NCI-H128 (cell line): Measurements from ENCODE around the gene AK2.
"Not testable (repeated sequence)": the region's sequence is repeated elsewhere in the genome, so short reads cannot be mapped to it uniquely, and the experiment has no call there.

Source experiments
- DNase-seq: peaks from one replicate; lab custom pipeline; 2025; ENCODE audit not compliant: unreplicated experiment; lab: John Stamatoyannopoulos, UW

AK2 gene

DNA sequence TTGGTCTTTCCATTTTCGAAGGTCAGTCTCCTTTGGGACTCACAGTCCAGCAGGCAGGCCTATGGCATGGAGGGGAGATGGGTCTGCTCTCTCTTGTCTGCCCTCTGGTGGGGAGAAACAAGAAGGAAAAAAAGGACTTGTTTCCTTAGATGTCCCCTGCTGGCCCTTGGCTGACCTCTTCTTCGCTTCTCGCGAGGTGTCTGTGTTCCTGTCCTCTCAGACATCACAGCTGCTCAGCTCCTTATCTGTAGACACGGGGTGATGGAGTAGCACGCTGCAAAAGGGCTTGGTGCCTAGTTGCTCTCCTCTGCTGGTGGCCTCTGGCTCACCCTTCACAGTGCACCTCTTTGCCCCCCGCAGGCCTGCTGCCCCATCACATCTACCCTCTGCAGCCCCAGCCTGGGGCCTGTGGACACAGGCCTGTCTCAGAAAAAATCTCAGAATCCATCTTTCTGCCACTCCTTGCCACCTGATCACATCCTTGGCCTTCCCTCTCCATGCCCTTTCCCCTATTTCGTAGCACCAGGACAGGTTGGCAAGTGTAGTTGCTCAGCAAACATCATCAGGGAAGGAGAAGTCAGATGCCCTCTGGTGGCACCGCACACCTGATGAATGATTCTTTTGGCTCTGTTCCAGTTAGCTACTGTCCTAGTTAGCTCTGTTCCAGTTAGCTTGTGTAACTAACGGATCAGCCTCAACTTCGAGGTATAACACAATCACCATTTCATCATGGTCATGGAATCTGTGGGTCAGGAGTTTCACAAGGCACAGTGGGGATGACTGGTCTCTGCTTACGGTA, 18.7 kb upstream of the AK2 start:
- no peak for DNase-seq

DNA sequence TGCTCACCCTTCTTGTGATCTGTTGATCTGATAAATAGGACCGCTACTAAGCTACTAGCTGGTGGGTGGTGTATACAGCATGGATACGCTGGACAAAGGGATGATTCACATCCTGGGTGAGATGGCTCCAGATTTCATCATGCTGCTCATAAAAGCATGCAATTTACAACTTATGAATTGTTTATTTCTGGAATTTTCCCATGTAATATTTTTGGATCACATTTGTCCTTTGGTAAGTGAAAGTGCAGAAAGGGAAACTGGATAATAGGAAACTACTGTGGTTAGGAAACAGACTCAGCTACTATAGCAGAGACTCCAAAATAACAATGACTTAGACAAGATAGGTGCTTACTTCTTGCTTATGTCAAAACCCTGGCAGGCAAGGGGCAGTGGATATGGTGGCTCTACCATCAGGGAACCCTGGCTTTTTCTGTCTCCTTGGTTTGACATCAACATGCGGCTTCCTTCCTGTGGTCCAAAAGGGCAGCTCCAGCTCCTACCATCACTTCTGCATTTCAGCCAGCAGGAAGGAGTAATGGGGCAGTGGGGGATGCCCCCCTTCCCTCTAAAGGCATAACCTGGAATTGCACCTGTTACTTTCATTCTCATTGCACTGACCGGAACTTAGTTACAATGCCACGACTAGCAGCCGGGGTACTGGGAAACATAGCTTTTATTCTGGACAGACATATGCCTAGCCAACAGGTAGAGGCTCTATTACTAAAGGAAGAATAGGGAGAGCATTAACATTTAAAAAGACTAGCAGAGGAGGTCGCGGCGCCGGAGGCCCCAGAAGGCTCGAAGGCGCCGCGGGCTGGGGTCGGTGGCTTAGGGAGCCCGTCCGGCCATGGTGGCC, 13.8 kb upstream of the AK2 start:
- DNase-seq = no peak

DNA sequence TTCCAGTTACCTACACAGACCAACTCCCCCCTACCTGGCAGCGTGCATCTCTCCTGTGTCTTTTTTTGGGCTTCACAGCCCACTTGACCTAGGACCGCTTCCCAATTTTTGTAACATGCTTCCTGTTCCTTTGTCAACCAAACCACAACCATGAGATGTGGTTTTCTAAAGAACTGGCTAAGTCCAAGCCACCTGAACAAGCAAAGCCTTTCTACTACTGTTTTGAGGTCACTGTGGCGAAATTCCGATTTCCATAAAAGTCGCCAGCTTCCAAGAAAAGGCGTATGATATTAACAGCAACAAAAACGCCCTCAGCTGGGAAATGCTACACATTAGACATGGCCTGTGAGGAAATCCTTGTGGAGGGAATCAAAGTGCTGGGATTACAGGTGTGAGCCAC, 12.7 kb upstream of the AK2 start:
- no peak for DNase-seq

- no peak for DNase-seq
Observed at GRCh38 chr1:33048426-33048825, 11.7 kb upstream of the AK2 start.

DNA sequence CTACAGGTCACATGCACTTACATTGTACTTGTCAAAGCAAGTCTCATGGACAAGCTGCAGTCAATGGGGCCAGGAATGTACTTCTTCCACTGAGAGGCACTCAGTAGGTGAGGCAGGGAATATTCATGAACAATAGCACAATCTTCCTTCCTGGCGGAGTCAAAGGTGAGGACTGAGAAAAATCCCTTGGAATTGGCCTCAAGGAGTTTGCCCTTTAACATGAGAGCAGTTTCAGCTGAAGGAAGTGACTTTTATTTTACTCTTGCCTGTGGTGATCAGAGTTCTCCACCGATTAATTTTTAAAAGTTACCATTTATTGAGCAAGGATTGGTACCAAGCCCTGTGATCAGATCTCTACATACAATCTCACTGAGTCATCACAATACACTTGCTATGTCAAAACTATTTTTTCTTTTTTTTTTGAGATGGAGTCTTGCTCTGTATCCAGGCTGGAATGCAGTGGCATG, 11.2 kb upstream of the AK2 start:
- no peak for DNase-seq

DNA sequence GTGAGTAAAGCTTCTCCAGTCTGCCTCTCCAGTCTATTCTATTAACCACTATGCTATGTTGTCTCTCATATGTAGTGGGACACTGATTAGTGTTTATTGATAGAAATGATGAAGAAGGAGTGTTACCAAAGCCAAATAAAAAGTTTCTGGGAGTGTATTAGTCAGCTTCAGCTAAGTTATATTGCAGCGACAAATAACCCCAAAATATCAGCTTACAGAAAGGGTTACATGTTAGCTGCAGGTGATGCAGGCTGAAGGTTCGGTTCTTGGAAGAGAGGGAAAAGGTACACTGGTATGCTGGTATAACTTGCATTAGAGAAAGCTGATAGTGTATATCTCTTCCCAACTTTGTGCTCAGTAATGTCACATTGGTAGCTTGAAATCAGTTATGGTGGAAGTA, 10.6 kb upstream of the AK2 start:
- no peak for DNase-seq

- DNase-seq = not testable (repeated sequence)
Observed at GRCh38 chr1:33046234-33046633, 9.6 kb upstream of the AK2 start.

GRCh38 chr1:33045814-33046213, 9.1 kb upstream of the AK2 start:
- no peak for DNase-seq

DNA sequence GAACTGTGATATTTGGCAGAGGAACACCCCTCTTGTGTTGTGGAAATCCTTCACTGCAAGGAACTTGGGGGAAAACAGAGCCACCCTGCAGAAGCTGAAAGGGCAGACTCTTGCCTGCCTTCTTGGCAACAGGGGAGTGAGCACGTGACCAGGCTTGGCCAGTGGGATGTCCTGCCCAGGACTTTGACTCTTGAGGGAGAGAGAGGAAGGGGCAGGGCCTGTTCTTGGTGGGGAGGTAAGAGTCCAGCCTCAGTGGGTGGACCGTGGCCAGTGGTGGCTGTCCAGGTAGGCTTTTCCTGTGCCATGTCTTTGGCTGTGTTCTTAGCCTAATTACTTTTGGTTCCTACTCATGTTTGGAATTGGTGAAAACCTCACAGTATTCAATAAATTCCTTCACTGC, 8.6 kb upstream of the AK2 start:
- DNase-seq = no peak

- no peak for DNase-seq
Observed at GRCh38 chr1:33043267-33044092, 6.8 kb upstream of the AK2 start.

DNA sequence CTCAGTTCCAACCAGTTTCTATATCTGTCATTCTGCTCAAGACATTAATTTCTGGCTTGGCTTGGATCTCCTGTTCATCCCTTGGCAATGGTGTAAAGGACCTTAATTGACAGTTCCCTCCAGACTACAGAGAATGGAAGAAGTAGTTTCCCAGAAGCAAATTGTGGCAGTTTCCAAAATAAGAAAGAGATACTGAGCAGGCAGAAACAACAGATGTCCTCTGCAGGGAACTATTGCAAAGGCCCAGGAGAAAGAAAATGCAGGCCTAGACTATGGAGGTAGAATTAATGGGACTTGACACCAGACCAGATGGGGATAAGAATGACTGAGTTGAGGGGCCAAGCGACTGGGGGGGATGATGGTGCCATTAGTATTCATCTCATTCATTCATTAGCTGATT, 6.1 kb upstream of the AK2 start:
- no peak for DNase-seq

DNA sequence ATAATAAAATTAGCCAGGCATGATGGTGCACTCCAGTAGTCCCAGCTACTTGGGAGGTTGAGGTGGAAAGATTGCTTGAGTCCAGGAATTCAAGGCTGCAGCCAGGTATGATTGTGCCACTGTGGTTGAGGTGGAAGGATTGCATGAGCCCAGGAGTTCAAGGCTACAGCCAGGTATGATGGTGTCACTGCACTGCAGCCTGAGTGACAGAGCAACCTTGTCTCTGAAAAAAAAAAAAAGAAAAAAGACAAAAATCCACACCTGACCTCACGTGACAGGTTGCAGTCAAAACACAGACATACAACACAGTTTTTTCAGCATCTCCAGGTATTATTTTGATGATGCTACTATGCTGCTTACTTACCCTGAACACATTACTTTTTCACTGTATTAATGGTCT, 4.3 kb upstream of the AK2 start:
- no peak for DNase-seq

- no peak for DNase-seq
Observed at GRCh38 chr1:33039840-33040239, 3.2 kb upstream of the AK2 start.

DNA sequence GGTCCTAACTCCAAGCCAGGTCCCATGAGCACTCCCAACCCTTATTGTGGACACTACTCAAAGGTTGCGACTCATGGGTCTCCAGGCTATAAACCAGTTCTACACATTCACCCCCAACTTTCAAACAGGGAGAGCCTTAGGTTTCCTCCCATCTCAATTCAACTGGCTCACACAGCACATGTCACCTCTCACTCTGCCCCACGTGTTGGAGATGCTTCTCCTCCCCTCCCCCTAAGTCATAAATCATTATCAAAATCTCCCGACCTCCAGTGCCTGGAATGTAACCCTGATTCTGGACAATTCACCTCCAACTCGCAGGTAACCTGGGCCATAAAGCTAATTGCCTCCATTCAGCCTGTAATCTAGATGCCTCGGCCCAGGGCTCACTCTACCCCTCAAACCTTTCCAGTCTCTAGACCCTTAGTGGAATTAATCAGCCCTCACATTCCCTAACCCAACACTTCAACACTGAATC, 595 bp downstream of the AK2 start:
- no peak for DNase-seq

- no peak for DNase-seq
Observed at GRCh38 chr1:33032126-33032869, 4.4 kb downstream of the AK2 start.

GRCh38 chr1:33031506-33031905, 5.2 kb downstream of the AK2 start:
- DNase-seq = no peak

- no peak for DNase-seq
Observed at GRCh38 chr1:33030575-33030974, 6.1 kb downstream of the AK2 start.

DNA sequence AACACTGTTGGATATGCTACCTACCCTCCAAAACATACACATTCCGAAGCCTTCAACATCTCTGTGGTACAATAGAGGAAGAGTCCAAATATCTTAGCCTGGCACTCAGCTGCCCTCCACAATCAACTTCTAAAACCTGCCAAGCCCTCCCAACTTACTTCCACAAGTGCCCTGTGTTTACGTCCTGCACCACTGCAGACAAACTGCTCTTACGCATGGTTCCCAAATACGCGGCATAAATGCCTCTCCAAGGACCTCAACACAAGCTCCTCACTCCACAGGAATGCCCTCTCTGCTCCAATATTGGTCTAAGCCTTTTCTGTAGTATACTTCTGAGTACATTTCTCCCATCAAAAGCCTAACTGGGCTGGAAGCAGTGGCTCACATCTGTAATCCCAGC, 6.8 kb downstream of the AK2 start:
- no peak for DNase-seq

DNA sequence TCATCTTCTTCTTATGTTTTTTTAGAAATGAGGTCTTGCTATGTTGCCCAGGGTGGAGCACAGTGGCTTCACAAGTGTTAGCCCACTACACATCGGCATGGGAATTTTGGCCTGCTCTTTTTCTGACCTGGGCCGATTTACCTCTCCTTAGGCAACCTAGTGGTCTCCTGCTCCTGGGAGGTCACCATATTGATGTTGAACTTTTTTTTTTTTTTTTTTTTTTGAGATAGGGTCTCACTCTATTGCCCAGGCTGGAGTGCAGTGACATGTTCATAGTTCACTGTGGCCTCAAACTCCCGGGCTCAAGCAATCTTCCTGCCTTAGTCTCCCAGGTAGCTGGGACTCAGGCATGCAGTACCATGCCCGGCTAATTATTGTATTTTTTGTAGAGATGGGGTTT, 7.5 kb downstream of the AK2 start:
- no peak for DNase-seq

DNA sequence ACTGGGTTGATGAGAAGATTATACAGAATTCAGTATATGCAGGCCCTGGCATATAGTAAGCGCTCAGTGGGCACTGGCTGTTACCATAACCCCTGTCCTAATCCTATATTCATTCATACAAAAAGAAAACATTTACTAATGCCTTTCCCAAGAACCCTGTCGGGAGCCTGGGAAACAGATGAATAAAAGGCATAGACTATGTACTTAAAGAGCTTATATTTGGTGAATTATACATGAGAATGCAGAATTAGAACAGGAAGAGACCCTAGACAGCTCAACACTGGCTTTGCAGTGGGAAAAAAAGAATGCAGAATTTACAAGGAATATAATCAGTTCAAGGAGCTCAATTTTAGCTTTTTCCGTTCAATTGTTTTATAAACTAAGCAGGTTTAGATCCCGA, 10.9 kb downstream of the AK2 start:
- DNase-seq = no peak

GRCh38 chr1:33025180-33025569, 11.5 kb downstream of the AK2 start:
- DNase-seq = no peak
